Measurements from ENCODE around the gene BPI. TPM values are rescaled to one million over a fixed set of nuclear protein-coding genes. Genes with fewer than 3 reads are reported as not detected.

The BPI gene
- total RNA-seq, 1 experiment from 2014 or later = not detected

- Histone ChIP-seq H3K79me2 (ENCODE audit: insufficient read depth, low read length) (no peaks in the 10 kb centered on the region), H2BK5ac (ENCODE audit: insufficient read length, low read length) (no peak overlapping the region), H3K14ac (ENCODE audit: insufficient read depth, low read length) (no peak overlapping the region), H3K27ac (ENCODE audit: insufficient read length, low read depth, low read length) (no peak overlapping the region), H3K4me2 (ENCODE audit: insufficient read depth, insufficient read length, low read length) (no peak overlapping the region), H3K79me1 (ENCODE audit: insufficient read depth, low read depth, low read length, poor library complexity, severe bottlenecking) (no peaks in the 10 kb centered on the region), H3K56ac (ENCODE audit: insufficient read length, low read depth, low read length) (no peak overlapping the region), H2AK5ac (ENCODE audit: insufficient read length, low read length) (no peak overlapping the region), H3K23me2 (ENCODE audit: insufficient read length, low read depth, low read length, poor library complexity, severe bottlenecking) (peaks cover 4% of the 10 kb centered on the region), H2BK20ac (ENCODE audit: low read depth, low read length, poor library complexity, severe bottlenecking) (no peak overlapping the region), H2BK12ac (ENCODE audit: insufficient read length, low read depth, low read length) (no peak overlapping the region), H3T11ph (ENCODE audit: low read length) (no peak overlapping the region), H3K23ac (ENCODE audit: insufficient read length, low read depth, low read length) (no peak overlapping the region), H3K4me1 (ENCODE audit: insufficient read depth, low read length) (peaks cover 7% of the 10 kb centered on the region), H3K18ac (ENCODE audit: insufficient read length, low read depth, low read length) (no peak overlapping the region), H4K5ac (ENCODE audit: insufficient read length, low read depth, low read length) (no peak overlapping the region), H2BK120ac (ENCODE audit: low read depth, low read length, poor library complexity, severe bottlenecking) (no peak overlapping the region), H3K27me3 (ENCODE audit: insufficient read depth, low read length) (no peaks in the 10 kb centered on the region; the same call in 1 of the 2 replicates), H4K20me1 (ENCODE audit: control insufficient read depth, insufficient read depth, insufficient read length) (no peaks in the 10 kb centered on the region), H3K9ac (ENCODE audit: extremely low read depth, insufficient read length, low read length) (no peak overlapping the region), H2BK15ac (ENCODE audit: low read depth, low read length) (no peak overlapping the region), H4K8ac (replicated peaks; ENCODE audit: insufficient read length, low read depth, low read length) (no peak overlapping the region), H3K4ac (ENCODE audit: low read depth, low read length) (no peak overlapping the region), H4K91ac (ENCODE audit: insufficient read length, low read depth, low read length) (no peak overlapping the region), H2AFZ (ENCODE audit: low read length) (no peak overlapping the region), H3K9me3 (ENCODE audit: control insufficient read depth, low read depth, low read length) (no peaks in the 10 kb centered on the region)
- no peaks in the 10 kb centered on the region; a peak in 1 of 5 replicates for H3K9me3 Mint-ChIP-seq
- no peak overlapping the region; a peak in 1 of 7 replicates for H3K27ac Mint-ChIP-seq
- no peak for TF ChIP-seq CTCF (conservative IDR thresholded peaks at IDR 0.05)
- peaks cover 15 to 28% of the 10 kb centered on the region in 2 experiments for H3K4me1 Mint-ChIP-seq
- H3K4me3 Mint-ChIP-seq = no peak overlapping the region
- H3K27me3 Mint-ChIP-seq (ENCODE audit: low read depth) = peaks cover 26% of the 10 kb centered on the region
- no CpG with 5 or more reads among the region's 4 CpGs for WGBS (ENCODE audit: extremely low coverage, insufficient read length, low lambda C conversion rate)
- H3K36me3 Mint-ChIP-seq (ENCODE audit: insufficient read depth in 1 of 3, low read depth in 3 of 3) = no peaks in the 10 kb centered on the region
- DNase-seq = no peak
Measured at GRCh38 chr20:38256021-38256420, 47.9 kb upstream of the BPI start.
